Naive thymus-derived CD8-positive, alpha-beta T cell (primary cell): ENCODE results near the gene FCGR2B. TPM values are rescaled to one million over a fixed set of nuclear protein-coding genes. Genes with fewer than 3 reads are reported as not detected.
"Not testable (repeated sequence)": the region's sequence is repeated elsewhere in the genome, so short reads cannot be mapped to it uniquely, and the experiment has no call there.

Source experiments
- ATAC-seq, 2 donors: fragments of 150-1000 bp; cut with Tn5 transposase in 1 of 2; sonication (Bioruptor Pico), chemical (Tn5 transposase) in 1 of 2; 1 replicate in 1 of 2; 2 replicates in 1 of 2; pipeline ENCODE4 v1.10.0; 2021; ENCODE audit warnings: mild to moderate bottlenecking in 2 of 2, moderate library complexity in 2 of 2
- POLR2A ChIA-PET: fragments of 350-600 bp; sonication (Branson Sonifier 250); formaldehyde crosslinking; loops from one replicate; lab custom pipeline; 2021; ENCODE audit warnings: antibody characterized with exemption; lab: Charles Lee
- DNase-seq, 10 donors: peaks; one replicate each; pipeline versions ENCODE4 v3.0.0 to v3.0.0-alpha.2; 2020 to 2022
- H3K27ac Mint-ChIP-seq, 10 donors: one replicate each; pipeline ENCODE4 v1.8.0; 2020 to 2022; ENCODE audit warnings: mild to moderate bottlenecking in 10 of 10, mixed read lengths in 10 of 10, moderate library complexity in 4 of 10, inconsistent platforms in 1 of 10
- H3K27me3 Mint-ChIP-seq, 5 donors: one replicate each; pipeline ENCODE4 v1.8.0; 2021 to 2022; ENCODE audit warnings: mixed read lengths in 5 of 5
- H3K36me3 Mint-ChIP-seq, 3 donors: one replicate each; pipeline ENCODE4 v1.8.0; 2020 to 2022; ENCODE audit warnings: mixed read lengths in 3 of 3, mild to moderate bottlenecking in 2 of 3, inconsistent platforms in 1 of 3
- H3K4me1 Mint-ChIP-seq, 4 donors: one replicate each; pipeline ENCODE4 v1.8.0; 2021 to 2022; ENCODE audit warnings: mixed read lengths in 4 of 4
- H3K4me3 Mint-ChIP-seq, 10 donors: one replicate each; pipeline ENCODE4 v1.8.0; 2020 to 2022; ENCODE audit warnings: mild to moderate bottlenecking in 10 of 10, mixed read lengths in 10 of 10, moderate library complexity in 6 of 10, inconsistent platforms in 1 of 10
- H3K9me3 Mint-ChIP-seq, 9 donors: one replicate each; pipeline ENCODE4 v1.8.0; 2020 to 2022; ENCODE audit warnings: mixed read lengths in 9 of 9, mild to moderate bottlenecking in 3 of 9, inconsistent platforms in 1 of 9, moderate library complexity in 1 of 9
- polyA plus RNA-seq, 3 donors: library from polyadenylated mRNA; unstranded; fragments of 300-500 nt; fragmentation: Illumina TruSeq; gene quantifications; one replicate each; pipeline ENCODE4 v1.2.3, GENCODE V29; 2021
- total RNA-seq, 8 experiments: library from RNA in 2 of 8; stranded (reverse) in 2 of 8; gene quantifications; one replicate each; pipeline ENCODE4 v1.2.3 and lab custom pipeline; 2021 to 2026

The FCGR2B gene
- total and polyA plus RNA-seq, 5 experiments from 2014 or later, result 0.16 to 3.5 (median 1.7) TPM; not detected in 1

DNA sequence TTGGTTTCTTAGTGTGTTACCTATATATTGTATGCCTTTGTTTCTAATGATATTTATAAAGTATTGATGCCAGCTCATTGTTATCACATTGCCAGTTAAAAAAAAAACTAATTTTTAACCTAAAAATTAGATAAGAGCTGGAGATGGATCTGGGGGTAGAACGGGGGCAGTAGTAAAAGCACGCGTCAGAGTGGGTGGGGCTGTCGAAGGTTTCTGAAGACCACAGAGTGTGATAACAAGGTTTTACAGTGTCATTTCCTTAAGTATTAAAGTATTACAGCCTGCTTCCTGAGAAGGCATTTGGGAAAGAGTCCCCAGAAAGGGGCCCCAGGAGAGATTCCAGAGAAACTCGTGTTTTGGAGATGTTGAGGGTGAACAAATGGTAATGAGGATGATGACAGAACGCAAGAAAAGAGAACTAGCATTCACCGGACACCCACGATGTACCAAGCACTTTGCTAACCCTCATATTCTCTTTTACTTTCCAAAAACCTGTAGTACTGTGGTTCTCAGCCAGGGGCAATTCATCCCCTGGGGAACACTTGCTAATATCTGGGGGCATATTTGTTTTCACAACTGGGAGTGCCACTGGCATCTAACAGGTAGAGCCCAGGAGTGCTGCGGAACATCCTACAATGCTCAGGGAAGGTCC, 1.2 kb upstream of the FCGR2B start:
- peak; percentile 41 to 87 for ATAC-seq
- POLR2A ChIA-PET, result not testable (repeated sequence)

DNA sequence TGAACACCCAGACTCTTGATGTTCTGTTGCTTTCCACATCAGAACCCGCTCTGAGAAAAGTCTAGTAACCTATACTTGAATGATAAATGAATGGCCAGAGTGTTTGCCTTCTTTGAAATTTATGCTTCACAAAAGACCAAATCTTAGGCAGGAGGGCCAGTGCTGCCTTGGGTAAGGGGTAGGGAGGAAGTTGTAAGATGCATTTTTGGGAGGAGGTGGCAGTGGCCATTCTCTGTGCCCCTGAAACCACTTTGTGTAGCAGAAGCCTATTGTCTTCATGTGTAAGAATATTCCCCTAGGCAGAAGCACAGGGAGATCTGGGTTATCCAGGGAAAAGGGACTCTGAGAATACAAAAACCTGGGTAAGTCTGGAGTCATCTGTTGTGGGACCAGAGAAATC, 626 bp downstream of the FCGR2B start:
- H3K27me3 Mint-ChIP-seq, H3K9me3 Mint-ChIP-seq, H3K27ac Mint-ChIP-seq, POLR2A ChIA-PET, ATAC-seq, H3K36me3 Mint-ChIP-seq, H3K4me1 Mint-ChIP-seq, DNase-seq, H3K4me3 Mint-ChIP-seq: not testable (repeated sequence)

More for the DNA sequence above, 1.2 kb upstream of the FCGR2B start:
- H3K27me3 Mint-ChIP-seq, H3K4me3 Mint-ChIP-seq, H3K27ac Mint-ChIP-seq, H3K9me3 Mint-ChIP-seq, H3K4me1 Mint-ChIP-seq, H3K36me3 Mint-ChIP-seq, DNase-seq: not testable (repeated sequence)

DNA sequence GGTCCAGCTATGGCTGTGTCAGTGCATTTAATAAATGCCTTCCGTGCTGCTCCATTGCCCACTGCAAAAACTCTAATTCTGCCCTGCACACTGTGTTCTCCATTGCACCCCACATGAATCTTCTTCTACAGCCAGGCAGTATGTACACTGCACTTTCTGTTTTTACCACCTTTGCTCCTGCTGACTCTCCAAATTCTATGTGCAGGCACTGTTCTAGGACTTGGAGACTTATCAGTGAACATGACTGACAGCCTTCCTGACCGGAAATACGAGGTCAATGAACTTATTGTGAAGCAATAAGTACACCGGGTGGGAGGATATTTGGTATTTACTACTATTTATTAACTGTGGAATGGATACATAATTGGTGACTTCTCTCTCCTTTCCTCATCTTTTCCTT, 1.7 kb downstream of the FCGR2B start:
- ATAC-seq, H3K27ac Mint-ChIP-seq, POLR2A ChIA-PET, H3K9me3 Mint-ChIP-seq, DNase-seq, H3K27me3 Mint-ChIP-seq, H3K4me3 Mint-ChIP-seq, H3K36me3 Mint-ChIP-seq, H3K4me1 Mint-ChIP-seq: not testable (repeated sequence)

GRCh38 chr1:161671045-161672020, 8.4 kb downstream of the FCGR2B start:
- H3K36me3 Mint-ChIP-seq, H3K4me3 Mint-ChIP-seq, H3K27me3 Mint-ChIP-seq, ATAC-seq, POLR2A ChIA-PET, H3K27ac Mint-ChIP-seq, H3K4me1 Mint-ChIP-seq, H3K9me3 Mint-ChIP-seq, DNase-seq: not testable (repeated sequence)

DNA sequence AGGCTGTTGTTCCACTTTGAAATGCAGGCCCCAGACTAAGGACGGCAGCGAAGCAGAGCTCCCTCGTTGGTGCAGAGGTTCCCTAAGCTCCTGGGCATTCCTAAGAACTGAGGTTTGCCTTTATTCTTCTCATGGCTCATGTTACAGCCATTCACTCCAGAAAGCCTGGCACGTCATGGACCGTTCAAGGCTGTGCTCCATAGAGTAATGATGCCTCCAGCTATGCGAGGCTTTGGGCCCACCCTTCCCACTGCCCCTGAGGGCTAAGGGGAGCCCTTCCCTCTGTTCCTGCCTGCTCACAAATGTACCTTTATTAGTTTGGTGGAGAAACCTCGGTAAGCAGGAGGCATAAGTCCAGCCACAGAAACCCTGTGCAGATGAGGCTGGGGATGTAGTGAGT, 10.5 kb downstream of the FCGR2B start:
- H3K4me3 Mint-ChIP-seq, H3K4me1 Mint-ChIP-seq, H3K27me3 Mint-ChIP-seq, DNase-seq, H3K36me3 Mint-ChIP-seq, POLR2A ChIA-PET, ATAC-seq, H3K9me3 Mint-ChIP-seq, H3K27ac Mint-ChIP-seq: not testable (repeated sequence)

GRCh38 chr1:161674447-161674846, 11.5 kb downstream of the FCGR2B start:
- H3K9me3 Mint-ChIP-seq, H3K4me3 Mint-ChIP-seq, POLR2A ChIA-PET, H3K36me3 Mint-ChIP-seq, H3K27ac Mint-ChIP-seq, H3K4me1 Mint-ChIP-seq, DNase-seq, H3K27me3 Mint-ChIP-seq, ATAC-seq: not testable (repeated sequence)

DNA sequence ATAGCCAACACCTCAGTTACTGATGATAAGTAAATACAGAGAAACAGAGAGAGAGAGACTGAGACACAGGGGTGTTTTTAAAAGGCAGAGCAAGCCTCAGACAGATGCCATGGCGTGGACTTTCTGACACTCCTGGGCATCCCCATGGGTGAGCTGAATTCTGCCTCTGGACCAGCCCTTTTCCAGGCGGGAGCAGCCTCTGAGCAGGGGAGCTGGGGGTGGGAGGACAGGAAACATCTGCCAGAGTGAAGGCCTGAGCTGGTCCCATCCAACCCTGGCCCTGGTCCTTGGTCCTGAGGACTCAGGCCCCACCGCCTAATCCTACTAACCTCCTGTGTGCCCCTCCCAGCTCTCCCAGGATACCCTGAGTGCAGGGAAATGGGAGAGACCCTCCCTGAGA, 12.0 kb downstream of the FCGR2B start:
- H3K36me3 Mint-ChIP-seq, DNase-seq, H3K4me1 Mint-ChIP-seq, H3K9me3 Mint-ChIP-seq, POLR2A ChIA-PET, H3K27ac Mint-ChIP-seq, H3K27me3 Mint-ChIP-seq, H3K4me3 Mint-ChIP-seq, ATAC-seq: not testable (repeated sequence)

DNA sequence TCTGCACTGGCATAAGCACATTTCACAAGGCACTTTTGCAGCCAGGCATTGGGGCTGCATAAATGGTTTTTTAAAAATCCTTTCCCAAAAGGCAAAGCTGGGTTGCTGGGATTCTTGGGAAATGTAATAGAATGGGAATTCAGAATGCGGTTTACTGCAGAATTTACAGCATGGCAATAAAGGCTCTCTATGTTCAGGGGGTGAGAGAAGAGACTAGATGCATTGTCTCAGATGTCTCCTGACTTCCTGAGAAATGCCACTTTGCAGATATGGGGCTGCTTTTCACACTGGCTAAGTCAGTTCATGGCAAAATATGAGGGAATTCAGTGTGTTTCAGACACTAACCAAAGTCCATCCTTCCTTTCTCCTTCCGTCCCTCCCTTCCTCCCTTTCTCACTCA, 13.5 kb downstream of the FCGR2B start:
- H3K4me3 Mint-ChIP-seq, result no peak overlapping the region
- POLR2A ChIA-PET, result no interaction called here
- H3K36me3 Mint-ChIP-seq, result no peaks in the 10 kb centered on the region
- DNase-seq (no peak), ATAC-seq (no peak)
- H3K27ac Mint-ChIP-seq, result no peak overlapping the region
- H3K27me3 Mint-ChIP-seq, result peaks cover 0 to 4% (median 3%) of the 10 kb centered on the region in 5 donors
- no peaks in the 10 kb centered on the region for H3K4me1 Mint-ChIP-seq
- H3K9me3 Mint-ChIP-seq, result no peaks in the 10 kb centered on the region

GRCh38 chr1:161676958-161677689, 14.2 kb downstream of the FCGR2B start:
- peak overlapping the region in 3 of 10 donors; percentile 12 to 56 (median 53) for H3K27ac Mint-ChIP-seq
- no peaks in the 10 kb centered on the region for H3K4me1 Mint-ChIP-seq
- no peak overlapping the region for H3K4me3 Mint-ChIP-seq
- no peaks in the 10 kb centered on the region for H3K9me3 Mint-ChIP-seq
- H3K27me3 Mint-ChIP-seq, result peaks cover 0 to 4% (median 3%) of the 10 kb centered on the region in 5 donors
- ATAC-seq (no peak), DNase-seq (no peak)
- no peaks in the 10 kb centered on the region for H3K36me3 Mint-ChIP-seq
- POLR2A ChIA-PET, result no interaction called here

DNA sequence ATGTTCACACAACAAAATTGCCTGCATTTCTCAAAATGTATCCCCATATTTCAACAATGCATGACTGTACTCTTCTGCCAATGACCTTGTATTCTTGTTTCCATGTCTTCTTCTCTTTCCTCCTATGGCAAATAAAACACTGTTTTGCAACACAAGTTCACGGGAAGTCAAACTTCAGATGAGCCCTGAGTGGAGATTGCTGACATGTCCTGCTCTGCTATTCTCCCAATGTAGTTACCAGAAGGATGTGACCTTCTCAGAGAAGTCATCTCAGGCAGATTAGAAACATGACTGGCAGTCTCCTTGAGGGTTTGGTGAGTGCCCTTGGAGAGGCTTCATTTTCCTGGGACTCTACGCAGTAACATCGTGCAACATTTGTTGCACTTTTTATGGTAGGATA, 15.6 kb downstream of the FCGR2B start:
- no peak for ATAC-seq
- no peak overlapping the region for H3K27ac Mint-ChIP-seq
- POLR2A ChIA-PET, result no interaction called here
- H3K9me3 Mint-ChIP-seq, result no peaks in the 10 kb centered on the region
- no peaks in the 10 kb centered on the region for H3K4me1 Mint-ChIP-seq
- peaks cover 0 to 6% (median 0%) of the 10 kb centered on the region in 5 donors for H3K27me3 Mint-ChIP-seq
- no peak for DNase-seq
- no peak overlapping the region for H3K4me3 Mint-ChIP-seq
- no peaks in the 10 kb centered on the region for H3K36me3 Mint-ChIP-seq

GRCh38 chr1:161681879-161682278, 18.9 kb downstream of the FCGR2B start:
- ATAC-seq (no peak), DNase-seq (no peak)
- POLR2A ChIA-PET, result interaction anchor here (0.7 kb wide), 1 partner anchor 131 kb away, joined by 3 read pairs; no protein-coding TSS in a partner anchor
- H3K27me3 Mint-ChIP-seq, result peaks cover 0 to 16% (median 6%) of the 10 kb centered on the region in 5 donors
- no peak overlapping the region for H3K27ac Mint-ChIP-seq
- no peaks in the 10 kb centered on the region for H3K9me3 Mint-ChIP-seq
- no peak overlapping the region for H3K4me3 Mint-ChIP-seq
- H3K4me1 Mint-ChIP-seq, result no peaks in the 10 kb centered on the region
- no peaks in the 10 kb centered on the region for H3K36me3 Mint-ChIP-seq

- Mint-ChIP-seq H3K27me3 (peaks cover 14 to 45% (median 23%) of the 10 kb centered on the region in 5 donors), H3K4me3 (no peak overlapping the region), H3K27ac (no peak overlapping the region), H3K36me3 (no peaks in the 10 kb centered on the region), H3K9me3 (no peaks in the 10 kb centered on the region), H3K4me1 (no peaks in the 10 kb centered on the region)
- no peak for DNase-seq
- no peak for ATAC-seq
- POLR2A ChIA-PET, result no interaction called here
These were observed 26.0 kb downstream of the FCGR2B start for GRCh38 chr1:161688946-161689345.

GRCh38 chr1:161691846-161692245, 28.9 kb downstream of the FCGR2B start:
- Mint-ChIP-seq H3K4me1 (no peaks in the 10 kb centered on the region), H3K9me3 (peaks cover 0 to 17% (median 0%) of the 10 kb centered on the region in 9 donors), H3K27ac (no peak overlapping the region), H3K36me3 (peaks cover 0 to 9% (median 5%) of the 10 kb centered on the region in 3 donors), H3K27me3 (peaks cover 23 to 60% (median 45%) of the 10 kb centered on the region in 5 donors), H3K4me3 (no peak overlapping the region)
- DNase-seq (no peak), ATAC-seq (no peak)
- POLR2A ChIA-PET, result no interaction called here
